Measurements from ENCODE around the gene ADRA2B. TPM values are rescaled to one million over a fixed set of nuclear protein-coding genes. Genes with fewer than 3 reads are reported as not detected.
A peak's percentile ranks its signal among the peaks of the same experiment; 100 is the strongest.

ADRA2B gene
- total and polyA plus RNA-seq, 8 donors, result 0.04 to 1.5 (median 0.34) TPM

DNA sequence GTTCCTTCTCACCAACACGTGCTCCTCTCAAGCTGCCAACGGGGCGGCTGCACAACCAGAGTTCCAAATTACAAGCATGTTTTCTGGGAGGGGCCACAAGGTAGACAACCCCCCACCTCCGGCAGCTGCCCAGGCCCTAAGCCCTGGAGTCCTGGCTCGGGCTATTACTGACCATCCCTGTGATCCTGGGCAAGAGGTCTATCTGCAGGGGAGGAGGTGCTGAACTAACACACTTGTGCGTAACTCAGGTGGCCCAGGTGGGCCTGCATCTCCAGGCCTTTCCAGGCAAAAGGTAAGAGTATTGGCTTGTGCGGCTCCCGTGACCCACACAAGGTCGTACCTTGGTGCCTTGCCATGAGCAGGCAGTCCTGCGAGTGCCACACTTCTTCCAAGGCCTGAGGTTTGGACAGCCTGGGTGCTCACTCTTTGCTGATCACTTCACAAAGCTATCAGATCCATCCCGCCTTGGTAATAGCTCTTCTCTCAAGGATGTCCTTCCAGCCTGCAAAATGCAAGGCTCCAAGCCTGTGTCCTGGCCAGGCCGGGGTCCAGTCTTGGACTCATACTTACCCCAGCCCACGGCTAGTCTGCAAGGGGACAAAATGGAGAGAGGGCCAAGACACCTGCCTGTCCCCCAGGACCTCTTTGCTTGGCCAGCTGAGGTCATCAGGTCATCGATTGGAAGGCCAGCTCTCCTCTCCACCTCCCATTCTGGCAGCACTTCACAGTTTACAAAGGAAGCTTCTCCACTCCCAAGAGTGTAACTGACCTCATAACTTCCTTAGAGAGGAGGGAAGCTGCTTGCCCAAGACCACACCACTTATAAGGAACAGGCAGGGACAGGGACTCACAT, 33.9 kb downstream of the ADRA2B start:
- no peak for DNase-seq
- Histone ChIP-seq H3K9me3 (no peaks in the 10 kb centered on the region), H3K4me1 (no peaks in the 10 kb centered on the region), H3K27ac (no peak overlapping the region), H3K4me3 (no peak overlapping the region), H3K36me3 (no peaks in the 10 kb centered on the region), H3K27me3 (no peaks in the 10 kb centered on the region)
- TF ChIP-seq, protein P1, sequence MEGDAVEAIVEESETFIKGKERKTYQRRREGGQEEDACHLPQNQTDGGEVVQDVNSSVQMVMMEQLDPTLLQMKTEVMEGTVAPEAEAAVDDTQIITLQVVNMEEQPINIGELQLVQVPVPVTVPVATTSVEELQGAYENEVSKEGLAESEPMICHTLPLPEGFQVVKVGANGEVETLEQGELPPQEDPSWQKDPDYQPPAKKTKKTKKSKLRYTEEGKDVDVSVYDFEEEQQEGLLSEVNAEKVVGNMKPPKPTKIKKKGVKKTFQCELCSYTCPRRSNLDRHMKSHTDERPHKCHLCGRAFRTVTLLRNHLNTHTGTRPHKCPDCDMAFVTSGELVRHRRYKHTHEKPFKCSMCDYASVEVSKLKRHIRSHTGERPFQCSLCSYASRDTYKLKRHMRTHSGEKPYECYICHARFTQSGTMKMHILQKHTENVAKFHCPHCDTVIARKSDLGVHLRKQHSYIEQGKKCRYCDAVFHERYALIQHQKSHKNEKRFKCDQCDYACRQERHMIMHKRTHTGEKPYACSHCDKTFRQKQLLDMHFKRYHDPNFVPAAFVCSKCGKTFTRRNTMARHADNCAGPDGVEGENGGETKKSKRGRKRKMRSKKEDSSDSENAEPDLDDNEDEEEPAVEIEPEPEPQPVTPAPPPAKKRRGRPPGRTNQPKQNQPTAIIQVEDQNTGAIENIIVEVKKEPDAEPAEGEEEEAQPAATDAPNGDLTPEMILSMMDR (IDR thresholded peaks at IDR 0.05), result no peak
- FAIRE-seq, result no peak
- intact Hi-C loops (cut with DNase I), result no loop called here
- ATAC-seq, result peak in 1 of 4 donors; percentile 62
- 79 to 84% methylated on average over 14 of the region's 14 CpGs for WGBS, 2 donors

DNA sequence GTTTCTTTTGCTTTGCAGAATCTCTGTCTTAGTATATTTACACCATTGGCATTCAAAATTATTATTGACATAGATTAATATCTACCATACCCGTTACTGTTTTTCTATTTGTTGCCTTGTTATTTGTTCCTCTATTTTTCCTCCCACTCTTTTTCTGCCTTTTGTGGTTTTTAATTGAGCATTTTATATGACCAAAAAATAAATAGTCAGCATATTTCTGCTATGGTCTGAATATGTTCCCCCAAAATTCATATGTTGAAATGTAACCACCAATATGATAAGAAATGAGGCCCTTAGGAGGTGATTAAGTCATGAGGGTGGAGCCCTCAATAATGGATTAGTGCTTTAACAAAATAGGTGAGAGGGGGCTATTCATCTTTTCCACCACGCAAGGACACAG, 35.3 kb downstream of the ADRA2B start:
- intact Hi-C loops (cut with DNase I), result no loop called here
- WGBS, 2 donors, result 78 to 85% methylated on average over 2 of the region's 2 CpGs
- DNase-seq (no peak), ATAC-seq (no peak), FAIRE-seq (no peak)
- Histone ChIP-seq H3K36me3 (no peaks in the 10 kb centered on the region), H3K4me3 (no peak overlapping the region), H3K27me3 (no peaks in the 10 kb centered on the region), H3K9me3 (no peaks in the 10 kb centered on the region), H3K4me1 (no peaks in the 10 kb centered on the region), H3K27ac (no peak overlapping the region)
- TF ChIP-seq, protein P1 (IDR thresholded peaks at IDR 0.05), result no peak

DNA sequence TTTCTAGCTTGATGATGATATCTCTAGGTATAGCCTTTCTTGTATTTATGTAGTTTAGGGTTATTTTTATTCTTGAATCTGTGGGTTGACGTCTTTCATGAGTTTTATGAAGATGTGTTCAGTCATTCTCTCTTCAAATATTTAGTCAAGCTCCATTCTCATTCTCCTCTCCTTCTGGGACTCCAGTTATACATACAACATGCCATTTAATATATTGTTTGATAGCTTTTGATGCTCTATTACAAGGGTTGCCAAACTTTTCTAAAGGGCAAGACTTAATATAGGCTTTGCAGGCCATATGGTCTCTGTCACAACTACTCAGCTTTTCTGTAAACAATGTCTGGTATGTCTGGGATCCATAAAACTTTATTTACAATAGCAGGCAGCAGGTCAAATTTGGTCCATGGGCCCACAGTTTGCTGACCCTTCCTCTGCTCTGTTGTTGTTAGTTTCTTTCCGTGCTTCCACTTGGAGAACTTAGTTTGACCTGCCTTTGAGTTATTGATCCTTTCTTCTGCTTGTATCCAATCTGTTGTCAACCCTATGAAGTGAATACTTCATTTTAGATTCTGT, 41.1 kb downstream of the ADRA2B start:
- WGBS, 2 donors, result 73 to 85% methylated on average over 2 of the region's 2 CpGs
- Histone ChIP-seq H3K36me3 (no peaks in the 10 kb centered on the region), H3K9me3 (no peaks in the 10 kb centered on the region), H3K27ac (no peak overlapping the region), H3K4me1 (no peaks in the 10 kb centered on the region), H3K27me3 (no peaks in the 10 kb centered on the region), H3K4me3 (no peak overlapping the region)
- FAIRE-seq, result no peak
- DNase-seq, result no peak
- intact Hi-C loops (cut with DNase I), result no loop called here
- TF ChIP-seq, protein P1 (IDR thresholded peaks at IDR 0.05), result no peak
- ATAC-seq, result no peak

DNA sequence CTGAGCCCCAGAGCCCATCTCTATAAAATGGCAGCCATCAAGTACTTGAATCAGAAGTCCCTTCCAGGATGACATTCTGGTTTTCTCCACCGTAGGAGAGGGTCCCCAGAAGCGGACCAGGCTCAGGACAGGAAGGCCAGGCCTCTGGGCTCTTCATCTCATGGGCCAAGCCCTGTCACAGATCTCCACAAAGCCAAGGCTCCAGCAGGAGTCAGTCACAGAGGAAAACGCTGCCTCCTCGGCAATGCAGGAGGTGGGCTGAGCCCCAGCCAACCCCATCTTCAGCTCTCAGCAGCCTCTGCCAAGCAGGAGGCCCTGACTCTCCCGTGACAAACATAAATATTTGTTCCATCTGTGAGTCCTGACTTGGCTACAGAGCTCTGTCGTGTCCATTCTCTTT, 42.2 kb downstream of the ADRA2B start:
- H3K36me3 ChIP-seq, result no peaks in the 10 kb centered on the region
- no peak overlapping the region for H3K27ac ChIP-seq
- TF ChIP-seq, protein P1 (IDR thresholded peaks at IDR 0.05), result no peak
- 65 to 75% methylated on average over 6 of the region's 6 CpGs for WGBS, 2 donors
- no peaks in the 10 kb centered on the region for H3K27me3 ChIP-seq
- FAIRE-seq (no peak), ATAC-seq (no peak), DNase-seq (no peak)
- no peak overlapping the region for H3K4me3 ChIP-seq
- intact Hi-C loops (cut with DNase I), result no loop called here
- no peaks in the 10 kb centered on the region for H3K9me3 ChIP-seq
- H3K4me1 ChIP-seq, result no peaks in the 10 kb centered on the region

All from pancreas (tissue), 10 donors.